ENCODE results near the gene EXOC3. TPM values are rescaled to one million over a fixed set of nuclear protein-coding genes. Genes with fewer than 3 reads are reported as not detected.
"Not testable (repeated sequence)": the region's sequence is repeated elsewhere in the genome, so short reads cannot be mapped to it uniquely, and the experiment has no call there.

The EXOC3 gene
- total RNA-seq, 1 experiment from 2014 or later, result 55.0 TPM

GRCh38 chr5:411728-412127 is 31.2 kb upstream of the EXOC3 start:
- TF ChIP-seq SIN3A (IDR thresholded peaks at IDR 0.05; ENCODE audit: borderline replicate concordance, insufficient read depth, low read depth, low read length) (no peak), REST (IDR thresholded peaks at IDR 0.05; ENCODE audit: insufficient read depth in 1 of 2, low read depth in 2 of 2, low read length in 1 of 2) (no peak), CTCF (IDR thresholded peaks at IDR 0.05) (no peak), TCF7L2 (IDR thresholded peaks at IDR 0.05; ENCODE audit: low read depth, low read length) (no peak), POLR2AphosphoS5 (IDR thresholded peaks at IDR 0.05; ENCODE audit: low read depth, low read length) (no peak)
- Histone ChIP-seq H3K4me3 (ENCODE audit: low read depth in 2 of 2, low read length in 2 of 2) (no peak overlapping the region), H3K27me3 (ENCODE audit: control insufficient read depth, insufficient read depth, low read length) (no peaks in the 10 kb centered on the region), H3K9me3 (ENCODE audit: control insufficient read depth, insufficient read depth, low read depth, low read length) (no peaks in the 10 kb centered on the region), H3K36me3 (ENCODE audit: control insufficient read depth, insufficient read depth, low read length) (no peaks in the 10 kb centered on the region), H3K27ac (ENCODE audit: low read length) (no peak overlapping the region), H3K4me1 (ENCODE audit: control insufficient read depth, insufficient read depth, low read length) (no peaks in the 10 kb centered on the region)
- no peak for ATAC-seq
- POLR2A ChIA-PET, result no interaction called here
- BruUV-seq (replicated peaks), result no TSS peak
- DNase-seq (ENCODE audit: low read depth, low spot score), result no peak
- in situ Hi-C loops (cut with HindIII; ENCODE audit: low pct_unique_long_range_greater_than_20kb, low sequenced_read_pairs), result no loop called here
- intact Hi-C loops (cut with micrococcal nuclease; ENCODE audit: unreplicated experiment), result no loop called here
- CTCF ChIA-PET, result interaction anchor here (0.6 kb wide), 1 partner anchor 35 kb away, joined by 3 read pairs; no protein-coding TSS in a partner anchor

- in situ Hi-C loops (cut with HindIII; ENCODE audit: low pct_unique_long_range_greater_than_20kb, low sequenced_read_pairs); CTCF ChIA-PET; H3K4me1 ChIP-seq (ENCODE audit: control insufficient read depth, insufficient read depth, low read length); H3K36me3 ChIP-seq (ENCODE audit: control insufficient read depth, insufficient read depth, low read length); DNase-seq (ENCODE audit: low read depth, low spot score); H3K27ac ChIP-seq (ENCODE audit: low read length); intact Hi-C loops (cut with micrococcal nuclease; ENCODE audit: unreplicated experiment); H3K27me3 ChIP-seq (ENCODE audit: control insufficient read depth, insufficient read depth, low read length); POLR2A ChIA-PET; BruUV-seq (replicated peaks); H3K9me3 ChIP-seq (ENCODE audit: control insufficient read depth, insufficient read depth, low read depth, low read length); H3K4me3 ChIP-seq (ENCODE audit: low read depth in 2 of 2, low read length in 2 of 2): not testable (repeated sequence)
- ATAC-seq, result 0 out of 2 replicates have a peak, but pooled peaks have one; percentile 27
Measured at GRCh38 chr5:414991-415927, 27.7 kb upstream of the EXOC3 start.
